PC-3 (cell line): ENCODE data around the gene POMT2. TPM values are rescaled to one million over a fixed set of nuclear protein-coding genes. Genes with fewer than 3 reads are reported as not detected.
A peak's percentile ranks its signal among the peaks of the same experiment; 100 is the strongest.

ENCODE experiments used
- ATAC-seq: fragments of 200-7000 bp; cut with Tn5 transposase; 2 replicates; pipeline ENCODE4 v1.9.1; 2020; ENCODE audit warnings: mild to moderate bottlenecking, moderate library complexity
- BruUV-seq: library from RNA; stranded (reverse); fragments of 400-500 nt; replicated peaks from 2 replicates; lab custom pipeline; 2021; lab: Mats Ljungman, UMichigan
- CTCF ChIA-PET: fragments of 300-600 bp; sonication (Branson Sonifier 250); formaldehyde crosslinking; loops from one replicate; lab custom pipeline; 2022; ENCODE audit warnings: antibody characterized with exemption; lab: Charles Lee
- POLR2A ChIA-PET: fragments of 300-600 bp; sonication (Branson Sonifier 250); formaldehyde crosslinking; loops from one replicate; lab custom pipeline; 2022; ENCODE audit warnings: antibody characterized with exemption; ENCODE audit not compliant: unreplicated experiment; lab: Charles Lee
- DNase-seq: peaks from one replicate; pipeline ENCODE4 v3.0.0-alpha.2; 2015
- H2AFZ ChIP-seq: fragments of 300-600 bp; sonication (generic); 2 replicates; pipeline ENCODE4 v1.6.0; 2016; ENCODE audit warnings: antibody characterized with exemption, low read length
- H3F3A ChIP-seq: fragments of 300-600 bp; sonication (generic); one replicate; pipeline ENCODE4 v1.6.0; 2017; ENCODE audit warnings: antibody characterized with exemption, low read length, control low read depth, mild to moderate bottlenecking; ENCODE audit not compliant: unreplicated experiment
- H3K27ac ChIP-seq: fragments of 300-600 bp; sonication (generic); 2 replicates; pipeline ENCODE4 v1.5.1; 2016; ENCODE audit warnings: mild to moderate bottlenecking, low read length
- H3K27me3 ChIP-seq: fragments of 300-600 bp; sonication (generic); 2 replicates; pipeline ENCODE4 v1.6.1; 2016; ENCODE audit warnings: low read length, mixed read lengths
- H3K36me3 ChIP-seq: fragments of 300-600 bp; sonication (generic); 2 replicates; pipeline ENCODE4 v1.6.1; 2016; ENCODE audit warnings: low read depth, mixed run types, low read length, mixed read lengths
- H3K4me1 ChIP-seq: fragments of 300-600 bp; sonication (generic); 2 replicates; pipeline ENCODE4 v1.5.1; 2016; ENCODE audit warnings: low read length; ENCODE audit not compliant: insufficient read depth
- H3K4me2 ChIP-seq: fragments of 300-600 bp; sonication (generic); 2 replicates; pipeline ENCODE4 v1.6.0; 2016; ENCODE audit warnings: low read length
- H3K4me3 ChIP-seq: fragments of 300-600 bp; sonication (generic); 2 replicates; pipeline ENCODE4 v1.5.1; 2016; ENCODE audit warnings: mild to moderate bottlenecking, low read length, mixed read lengths
- H3K79me2 ChIP-seq: fragments of 300-600 bp; sonication (generic); 2 replicates; pipeline ENCODE4 v1.6.1; 2017; ENCODE audit warnings: low read length, mixed read lengths
- H3K9ac ChIP-seq: fragments of 300-600 bp; sonication (generic); 2 replicates; pipeline ENCODE4 v1.6.0; 2016; ENCODE audit warnings: mild to moderate bottlenecking, low read length
- H3K9me2 ChIP-seq: fragments of 300-600 bp; sonication (generic); replicated peaks from 2 replicates; pipeline ENCODE4 v1.6.1; 2016; ENCODE audit warnings: mixed run types, low read length, mixed read lengths
- H3K9me3 ChIP-seq: fragments of 300-600 bp; sonication (generic); 2 replicates; pipeline ENCODE4 v1.6.1; 2016; ENCODE audit warnings: low read length, mixed read lengths
- H4K20me1 ChIP-seq: fragments of 300-600 bp; sonication (generic); 2 replicates; pipeline ENCODE4 v1.6.1; 2016; ENCODE audit warnings: low read length, mixed read lengths
- EZH2 ChIP-seq: fragments of 300-600 bp; sonication (generic); IDR thresholded peaks from one replicate; pipeline ENCODE4 v1.6.1; 2017; ENCODE audit warnings: antibody characterized with exemption, mild to moderate bottlenecking, low read length; ENCODE audit not compliant: unreplicated experiment
- EZH2phosphoT487 ChIP-seq: fragments of 300-600 bp; sonication (generic); IDR thresholded peaks from 2 replicates; pipeline ENCODE4 v1.6.1; 2018; ENCODE audit warnings: mild to moderate bottlenecking, antibody characterized with exemption, low read length, borderline replicate concordance
- intact Hi-C: fragments of 100-400 bp; cut with micrococcal nuclease; formaldehyde crosslinking; loops from 2 replicates; pipeline ENCODE4 v1.9.0; 2023
- total RNA-seq: library from RNA; depleted of rRNA; stranded (reverse); fragments of >200 nt; gene quantifications from 2 replicates; pipeline ENCODE4 v1.2.3, GENCODE V29; 2014
- TF ChIP-seq, protein P1 (sequence below): fragments of 300-600 bp; sonication (generic); conservative IDR thresholded peaks from 2 replicates; pipeline ENCODE4 v1.5.1; 2017; ENCODE audit warnings: antibody characterized with exemption, low read depth, mild to moderate bottlenecking, low read length

The POMT2 gene
- total RNA-seq, 1 experiment from 2014 or later = 67.6 TPM

DNA sequence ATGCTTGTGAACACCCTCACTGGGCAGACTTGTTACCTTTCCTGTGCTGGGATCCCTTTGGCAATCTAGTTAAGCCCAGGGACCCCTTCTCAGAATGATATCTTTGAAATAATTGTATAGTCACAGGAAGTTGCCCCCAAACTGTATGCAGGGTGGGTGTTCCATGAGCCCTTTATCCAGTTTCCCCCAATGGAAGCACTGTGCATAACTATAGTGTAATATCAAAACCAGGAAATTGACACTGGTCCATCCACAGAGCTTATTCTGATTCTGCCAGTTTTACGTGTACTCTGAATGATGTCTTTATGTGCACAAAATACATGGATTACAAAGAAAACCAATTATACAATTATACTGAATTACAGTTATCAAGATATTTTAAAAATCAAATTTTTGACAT lies 73.9 kb downstream of the POMT2 start:
- Histone ChIP-seq H3K9ac (no peak overlapping the region), H3K27ac (no peak overlapping the region), H3K79me2 (no peaks in the 10 kb centered on the region), H3K36me3 (no peaks in the 10 kb centered on the region), H3K4me2 (no peak overlapping the region), H2AFZ (no peak overlapping the region), H3K27me3 (no peaks in the 10 kb centered on the region), H3K9me3 (no peaks in the 10 kb centered on the region), H3K4me1 (no peaks in the 10 kb centered on the region), H3K9me2 (no peaks in the 10 kb centered on the region), H3F3A (no peaks in the 10 kb centered on the region), H3K4me3 (no peak overlapping the region), H4K20me1 (no peaks in the 10 kb centered on the region)
- no peak for ATAC-seq
- TF ChIP-seq EZH2 = no peak
- no peak for TF ChIP-seq EZH2phosphoT487
- TF ChIP-seq, protein P1, sequence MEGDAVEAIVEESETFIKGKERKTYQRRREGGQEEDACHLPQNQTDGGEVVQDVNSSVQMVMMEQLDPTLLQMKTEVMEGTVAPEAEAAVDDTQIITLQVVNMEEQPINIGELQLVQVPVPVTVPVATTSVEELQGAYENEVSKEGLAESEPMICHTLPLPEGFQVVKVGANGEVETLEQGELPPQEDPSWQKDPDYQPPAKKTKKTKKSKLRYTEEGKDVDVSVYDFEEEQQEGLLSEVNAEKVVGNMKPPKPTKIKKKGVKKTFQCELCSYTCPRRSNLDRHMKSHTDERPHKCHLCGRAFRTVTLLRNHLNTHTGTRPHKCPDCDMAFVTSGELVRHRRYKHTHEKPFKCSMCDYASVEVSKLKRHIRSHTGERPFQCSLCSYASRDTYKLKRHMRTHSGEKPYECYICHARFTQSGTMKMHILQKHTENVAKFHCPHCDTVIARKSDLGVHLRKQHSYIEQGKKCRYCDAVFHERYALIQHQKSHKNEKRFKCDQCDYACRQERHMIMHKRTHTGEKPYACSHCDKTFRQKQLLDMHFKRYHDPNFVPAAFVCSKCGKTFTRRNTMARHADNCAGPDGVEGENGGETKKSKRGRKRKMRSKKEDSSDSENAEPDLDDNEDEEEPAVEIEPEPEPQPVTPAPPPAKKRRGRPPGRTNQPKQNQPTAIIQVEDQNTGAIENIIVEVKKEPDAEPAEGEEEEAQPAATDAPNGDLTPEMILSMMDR = no peak
- intact Hi-C loops = no loop called here
- no TSS peak for BruUV-seq
- ChIA-PET CTCF (no interaction called here), POLR2A (no interaction called here)
- no peak for DNase-seq

DNA sequence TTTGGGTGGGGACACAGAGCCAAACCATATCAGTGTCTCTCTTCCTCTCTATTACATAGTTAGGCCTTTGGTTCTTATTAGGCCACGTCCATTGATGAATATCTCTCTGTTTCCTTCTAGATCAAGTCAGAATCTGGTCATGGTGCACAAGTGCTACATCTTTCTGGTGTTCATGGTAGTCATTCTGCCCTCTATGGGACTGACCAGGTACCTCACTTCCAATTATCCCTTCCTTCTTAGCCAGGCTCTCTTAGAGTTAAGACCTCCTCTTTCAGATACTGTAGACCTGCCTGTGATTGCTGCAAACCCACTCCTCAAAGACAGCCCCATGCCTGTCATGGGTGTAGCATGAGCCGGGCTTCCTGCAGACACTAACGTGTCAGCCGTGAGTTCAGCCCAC lies 74.9 kb downstream of the POMT2 start:
- no peak overlapping the region for H3K27ac ChIP-seq
- BruUV-seq = no TSS peak
- no peak overlapping the region for H3K4me2 ChIP-seq
- H3K79me2 ChIP-seq = no peaks in the 10 kb centered on the region
- H3K9me3 ChIP-seq = no peaks in the 10 kb centered on the region
- no peaks in the 10 kb centered on the region for H3K9me2 ChIP-seq
- POLR2A ChIA-PET = no interaction called here
- intact Hi-C loops = no loop called here
- H3K4me1 ChIP-seq = no peaks in the 10 kb centered on the region
- CTCF ChIA-PET = no interaction called here
- no peak overlapping the region for H2AFZ ChIP-seq
- no peaks in the 10 kb centered on the region for H3K27me3 ChIP-seq
- no peaks in the 10 kb centered on the region for H4K20me1 ChIP-seq
- no peak overlapping the region for H3K9ac ChIP-seq
- no peaks in the 10 kb centered on the region for H3K36me3 ChIP-seq
- TF ChIP-seq, protein P1 = peak; percentile 37; the same call in 1 of the 2 replicates
- TF ChIP-seq EZH2 = no peak
- ATAC-seq (no peak), DNase-seq (no peak)
- no peak overlapping the region for H3K4me3 ChIP-seq
- no peaks in the 10 kb centered on the region for H3F3A ChIP-seq

DNA sequence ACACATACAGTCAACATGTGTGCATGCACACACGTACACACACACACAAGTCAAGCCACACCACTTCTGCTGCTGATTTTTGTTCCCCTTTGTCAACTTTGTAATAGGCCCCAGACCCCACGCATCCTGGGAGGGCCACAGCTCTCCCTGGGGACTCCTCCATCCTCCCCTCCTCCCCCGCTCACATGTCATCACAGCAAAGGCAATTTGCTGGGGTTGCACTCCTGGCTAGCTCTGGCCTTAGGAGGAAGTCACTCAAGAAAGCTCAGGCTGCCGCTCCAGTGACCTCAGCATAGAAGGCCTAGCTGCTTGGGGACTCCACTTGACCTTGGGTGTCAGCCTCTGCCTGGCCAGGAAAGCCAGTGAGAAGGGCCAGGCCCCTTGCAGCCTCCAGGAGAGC lies 76.8 kb downstream of the POMT2 start:
- no TSS peak for BruUV-seq
- TF ChIP-seq EZH2 (no peak), EZH2phosphoT487 (no peak)
- TF ChIP-seq, protein P1 = no peak
- Histone ChIP-seq H3K36me3 (no peaks in the 10 kb centered on the region), H3K4me3 (no peak overlapping the region), H3K27ac (no peak overlapping the region), H3K79me2 (no peaks in the 10 kb centered on the region), H3K27me3 (no peaks in the 10 kb centered on the region), H4K20me1 (no peaks in the 10 kb centered on the region), H3K4me2 (no peak overlapping the region), H3K9me2 (no peaks in the 10 kb centered on the region), H3K4me1 (no peaks in the 10 kb centered on the region), H3K9me3 (no peaks in the 10 kb centered on the region), H3F3A (no peaks in the 10 kb centered on the region), H2AFZ (no peak overlapping the region), H3K9ac (no peak overlapping the region)
- CTCF ChIA-PET = no interaction called here
- intact Hi-C loops = no loop called here
- no peak for ATAC-seq
- DNase-seq = no peak
- POLR2A ChIA-PET = no interaction called here
